Kidney (tissue), 14 donors: ENCODE results near the gene KNSTRN. TPM values are rescaled to one million over a fixed set of nuclear protein-coding genes. Genes with fewer than 3 reads are reported as not detected.
A peak's percentile ranks its signal among the peaks of the same experiment; 100 is the strongest.

Experiments
- DNase-seq, 5 donors: peaks; one replicate each; pipeline ENCODE4 v3.0.0-alpha.2; 2013 to 2020
- FAIRE-seq: peaks from 2 replicates; lab custom pipeline; 2012; peaks lifted over from hg19 to GRCh38; lab: Jason Lieb, UNC
- H3K27ac ChIP-seq, 2 donors: one replicate each; pipeline ENCODE4 v1.7.0; 2013; ENCODE audit warnings: low read depth in 2 of 2, low read length in 2 of 2, inconsistent platforms in 1 of 2
- H3K27me3 ChIP-seq: one replicate; pipeline ENCODE4 v1.7.1; 2013; ENCODE audit warnings: low read length, inconsistent platforms; ENCODE audit not compliant: control insufficient read depth, insufficient read depth
- H3K36me3 ChIP-seq, 3 donors: one replicate each; pipeline versions ENCODE4 v1.7.0 to v1.7.1; 2013; ENCODE audit warnings: low read length in 3 of 3, control low read depth in 1 of 3, inconsistent platforms in 1 of 3; ENCODE audit not compliant: insufficient read depth in 3 of 3, control insufficient read depth in 2 of 3
- H3K4me1 ChIP-seq, 3 donors: one replicate each; pipeline versions ENCODE4 v1.7.0 to v1.7.1; 2013; ENCODE audit warnings: low read length in 3 of 3, inconsistent platforms in 1 of 3, low read depth in 1 of 3; ENCODE audit not compliant: control insufficient read depth in 2 of 3, insufficient read depth in 2 of 3
- H3K4me3 ChIP-seq, 3 donors: one replicate each; pipeline versions ENCODE4 v1.7.0 to v1.8.1; 2013; ENCODE audit warnings: low read length in 3 of 3, control low read depth in 1 of 3, inconsistent platforms in 1 of 3
- H3K9ac ChIP-seq, 3 donors: one replicate each; pipeline versions ENCODE4 v1.7.0 to v1.7.1; 2013; ENCODE audit warnings: low read length in 3 of 3, control low read depth in 1 of 3, inconsistent platforms in 1 of 3
- H3K9me3 ChIP-seq, 3 donors: one replicate each; pipeline versions ENCODE4 v1.7.0 to v1.7.1; 2013; ENCODE audit warnings: low read length in 3 of 3, control low read depth in 1 of 3, inconsistent platforms in 1 of 3; ENCODE audit not compliant: control insufficient read depth in 2 of 3, insufficient read depth in 1 of 3
- intact Hi-C: fragments of 100-400 bp; cut with DNase I; formaldehyde crosslinking; loops from one replicate; pipeline ENCODE4 v1.11.1; 2022
- polyA plus RNA-seq: library from polyadenylated mRNA; stranded (reverse); fragments of 350-450 nt; fragmentation: Illumina TruSeq; extraction: RNeasy Lipid Tissue Mini Kit (QIAGEN cat#74804); gene quantifications from one replicate; pipeline ENCODE4 v1.2.3, GENCODE V29; 2014; ENCODE audit warnings: low read depth, low replicate concordance; ENCODE audit not compliant: insufficient read depth
- total RNA-seq: library from RNA; stranded (reverse); fragmentation: NEBNext Ultra II Directional; extraction: Animal tissue kit (Norgen Biotek cat#: 25700); gene quantifications from one replicate; pipeline ENCODE4 v1.2.1, GENCODE V29; 2021
- TF ChIP-seq, protein P1 (sequence below): IDR thresholded peaks from 3 replicates; pipeline ENCODE4 v1.5.1; 2012; ENCODE audit warnings: mild to moderate bottlenecking, moderate library complexity, borderline replicate concordance; ENCODE audit not compliant: insufficient read depth; ENCODE audit errors: extremely low read depth
- donor health status: control.
- donor health status: control.
- donor health status: control.
- donor health status: control.
- donor health status: control.
- donor health status: DM: yes; HTN: yes; CAD: no.
- donor health status: Normal renal cell carcinoma (clear cell type).

KNSTRN gene
- total and polyA plus RNA-seq, 2 donors from 2014 or later: 5.5 to 7.4 TPM

DNA sequence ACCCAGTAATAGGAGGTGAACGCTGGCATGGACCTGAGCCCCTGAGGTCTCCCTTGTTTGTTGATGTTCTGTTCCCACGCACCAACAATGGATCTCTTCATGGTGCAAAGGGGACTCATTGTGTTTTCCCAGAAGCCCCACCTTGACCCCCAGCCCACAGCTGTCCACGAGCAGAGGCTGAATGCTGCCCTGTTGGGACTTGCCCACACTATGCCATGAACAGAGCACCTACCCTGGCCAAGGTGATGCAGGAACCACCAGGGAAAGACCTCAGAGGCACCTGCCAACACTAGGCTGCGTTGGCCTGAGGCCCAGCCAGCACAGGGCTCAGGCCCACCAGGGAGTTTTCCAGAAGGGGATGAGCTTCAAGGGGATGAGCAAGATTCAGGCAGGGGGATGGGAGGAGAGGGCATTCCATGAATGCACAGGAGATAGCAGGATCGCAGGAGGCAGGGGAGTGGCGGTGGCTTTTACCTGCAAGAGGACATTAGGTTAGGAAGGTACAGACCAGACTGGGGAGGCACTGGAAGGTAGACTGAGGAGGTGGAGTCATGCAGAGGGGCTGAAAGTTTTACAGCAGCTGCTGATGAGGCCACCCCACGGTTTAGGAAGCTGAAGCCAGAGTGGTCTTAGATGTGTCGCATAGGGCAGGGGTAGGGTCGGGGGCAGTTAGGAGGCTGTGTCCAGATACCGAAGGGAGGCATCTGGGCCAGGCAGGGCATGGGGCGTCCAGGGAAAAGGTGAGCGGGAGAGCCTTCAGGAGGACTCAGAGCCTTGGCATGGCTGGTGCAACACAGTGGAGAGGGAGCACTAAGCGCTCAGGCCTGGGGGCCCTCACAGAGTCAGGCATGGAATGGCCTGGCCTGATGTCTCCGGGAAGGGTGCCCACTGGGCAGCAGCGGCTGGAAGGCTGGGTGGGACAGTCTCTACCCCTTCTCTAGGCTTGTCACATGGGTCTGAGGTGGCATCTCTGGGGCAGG lies 35.7 kb upstream of the KNSTRN start:
- Histone ChIP-seq H3K27ac (no peak overlapping the region), H3K36me3 (no peaks in the 10 kb centered on the region), H3K9me3 (no peaks in the 10 kb centered on the region), H3K4me1 (peaks cover 0 to 3% (median 0%) of the 10 kb centered on the region in 3 donors), H3K27me3 (no peaks in the 10 kb centered on the region), H3K4me3 (no peak overlapping the region), H3K9ac (no peak overlapping the region)
- TF ChIP-seq, protein P1, sequence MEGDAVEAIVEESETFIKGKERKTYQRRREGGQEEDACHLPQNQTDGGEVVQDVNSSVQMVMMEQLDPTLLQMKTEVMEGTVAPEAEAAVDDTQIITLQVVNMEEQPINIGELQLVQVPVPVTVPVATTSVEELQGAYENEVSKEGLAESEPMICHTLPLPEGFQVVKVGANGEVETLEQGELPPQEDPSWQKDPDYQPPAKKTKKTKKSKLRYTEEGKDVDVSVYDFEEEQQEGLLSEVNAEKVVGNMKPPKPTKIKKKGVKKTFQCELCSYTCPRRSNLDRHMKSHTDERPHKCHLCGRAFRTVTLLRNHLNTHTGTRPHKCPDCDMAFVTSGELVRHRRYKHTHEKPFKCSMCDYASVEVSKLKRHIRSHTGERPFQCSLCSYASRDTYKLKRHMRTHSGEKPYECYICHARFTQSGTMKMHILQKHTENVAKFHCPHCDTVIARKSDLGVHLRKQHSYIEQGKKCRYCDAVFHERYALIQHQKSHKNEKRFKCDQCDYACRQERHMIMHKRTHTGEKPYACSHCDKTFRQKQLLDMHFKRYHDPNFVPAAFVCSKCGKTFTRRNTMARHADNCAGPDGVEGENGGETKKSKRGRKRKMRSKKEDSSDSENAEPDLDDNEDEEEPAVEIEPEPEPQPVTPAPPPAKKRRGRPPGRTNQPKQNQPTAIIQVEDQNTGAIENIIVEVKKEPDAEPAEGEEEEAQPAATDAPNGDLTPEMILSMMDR: no peak
- DNase-seq (peak in 1 of 5 donors; percentile 65), FAIRE-seq (no peak)
- intact Hi-C loops: no loop called here

DNA sequence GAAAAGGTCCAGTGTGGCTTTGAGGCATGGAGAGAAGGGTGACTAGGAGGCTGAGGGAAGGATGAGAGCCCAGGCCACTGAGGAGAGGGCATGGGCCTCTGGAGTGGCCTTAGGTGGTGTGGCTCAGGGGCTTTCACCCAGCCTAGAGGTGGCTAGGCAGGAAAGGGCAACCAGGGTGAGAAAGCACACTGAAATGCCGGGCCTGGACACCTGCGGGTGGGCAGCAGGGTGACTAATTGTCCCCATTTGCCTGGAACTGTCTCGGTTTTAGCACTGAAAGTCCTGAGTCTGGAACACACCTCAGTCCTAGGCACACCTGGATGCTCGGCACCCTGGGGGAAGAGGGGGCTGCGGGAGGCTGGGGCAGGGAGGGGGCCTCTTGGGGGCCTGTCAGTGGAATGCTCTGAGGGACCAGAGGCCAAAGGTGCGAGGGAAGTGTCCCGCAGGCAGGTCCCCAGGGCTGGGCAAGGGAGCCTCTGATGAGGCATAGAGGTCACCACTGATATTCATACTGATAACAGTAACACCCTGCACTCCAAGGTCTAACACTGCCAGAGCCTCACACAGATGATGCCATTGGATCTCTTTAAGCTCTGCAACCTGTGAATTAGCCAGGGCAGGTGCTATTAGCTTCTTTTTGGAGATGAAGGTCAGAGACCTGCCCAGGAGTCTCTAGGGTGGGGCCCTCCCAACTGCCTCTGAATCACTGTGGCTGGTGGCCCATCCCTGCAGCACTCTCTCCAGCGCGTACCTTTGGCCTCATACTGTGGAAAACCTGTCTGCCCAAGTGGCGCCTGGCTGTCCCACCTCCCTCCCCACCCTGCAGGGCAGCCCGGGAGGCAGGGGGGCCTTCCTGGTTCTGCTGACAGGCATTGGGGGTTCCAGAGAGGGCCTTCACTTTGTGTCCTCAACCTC lies 34.7 kb upstream of the KNSTRN start:
- intact Hi-C loops: no loop called here
- FAIRE-seq (no peak), DNase-seq (peak in 1 of 5 donors; percentile 62)
- Histone ChIP-seq H3K4me3 (no peak overlapping the region), H3K9ac (no peak overlapping the region), H3K27me3 (no peaks in the 10 kb centered on the region), H3K9me3 (no peaks in the 10 kb centered on the region), H3K36me3 (no peaks in the 10 kb centered on the region), H3K27ac (no peak overlapping the region), H3K4me1 (peaks cover 0 to 3% (median 0%) of the 10 kb centered on the region in 3 donors)
- TF ChIP-seq, protein P1: no peak

DNA sequence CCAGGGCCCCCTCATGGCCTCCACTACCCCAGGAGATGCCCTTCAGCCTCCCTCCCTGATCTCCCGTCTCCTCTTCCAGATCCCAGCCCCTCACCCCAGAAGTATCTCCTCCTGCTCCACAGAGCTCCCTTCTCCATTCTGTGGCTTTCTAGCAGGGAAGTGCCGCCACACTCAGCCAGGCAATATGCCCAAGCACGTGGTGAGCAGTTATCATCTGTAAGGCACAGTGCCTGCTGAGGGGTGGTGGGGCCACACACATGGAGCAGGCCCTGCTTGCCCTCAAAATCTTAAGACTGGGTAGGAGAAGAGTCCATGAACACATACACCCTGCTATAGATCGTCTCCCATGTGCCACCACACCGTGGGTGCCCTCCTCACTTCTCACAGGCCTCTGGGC lies 34.0 kb upstream of the KNSTRN start:
- H3K27ac ChIP-seq: no peak overlapping the region
- no peak overlapping the region for H3K9ac ChIP-seq
- DNase-seq: peak in 1 of 5 donors; percentile 48
- H3K27me3 ChIP-seq: no peaks in the 10 kb centered on the region
- TF ChIP-seq, protein P1: no peak
- intact Hi-C loops: no loop called here
- H3K36me3 ChIP-seq: no peaks in the 10 kb centered on the region
- peaks cover 0 to 3% (median 0%) of the 10 kb centered on the region in 3 donors for H3K4me1 ChIP-seq
- no peaks in the 10 kb centered on the region for H3K9me3 ChIP-seq
- no peak overlapping the region for H3K4me3 ChIP-seq
- no peak for FAIRE-seq
